CD4-positive, alpha-beta T cell treated with Interferon alpha-2 for 1 hour (primary cell): ENCODE measurements around the gene PRSS35.
"Not testable (repeated sequence)": the region's sequence is repeated elsewhere in the genome, so short reads cannot be mapped to it uniquely, and the experiment has no call there.

Experiments used
- DNase-seq, 2 donors: peaks; one replicate each; pipeline ENCODE4 v3.0.0-alpha.2; 2020 to 2022

Gene PRSS35, protein sequence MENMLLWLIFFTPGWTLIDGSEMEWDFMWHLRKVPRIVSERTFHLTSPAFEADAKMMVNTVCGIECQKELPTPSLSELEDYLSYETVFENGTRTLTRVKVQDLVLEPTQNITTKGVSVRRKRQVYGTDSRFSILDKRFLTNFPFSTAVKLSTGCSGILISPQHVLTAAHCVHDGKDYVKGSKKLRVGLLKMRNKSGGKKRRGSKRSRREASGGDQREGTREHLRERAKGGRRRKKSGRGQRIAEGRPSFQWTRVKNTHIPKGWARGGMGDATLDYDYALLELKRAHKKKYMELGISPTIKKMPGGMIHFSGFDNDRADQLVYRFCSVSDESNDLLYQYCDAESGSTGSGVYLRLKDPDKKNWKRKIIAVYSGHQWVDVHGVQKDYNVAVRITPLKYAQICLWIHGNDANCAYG

GRCh38 chr6:83511901-83512681 is at the start of gene PRSS35:
Gene PRSS35 (plus strand): TSS chr6:83512534. CDS start chr6:83523442, 10,908 bp downstream.
- DNase-seq = no peak

DNA sequence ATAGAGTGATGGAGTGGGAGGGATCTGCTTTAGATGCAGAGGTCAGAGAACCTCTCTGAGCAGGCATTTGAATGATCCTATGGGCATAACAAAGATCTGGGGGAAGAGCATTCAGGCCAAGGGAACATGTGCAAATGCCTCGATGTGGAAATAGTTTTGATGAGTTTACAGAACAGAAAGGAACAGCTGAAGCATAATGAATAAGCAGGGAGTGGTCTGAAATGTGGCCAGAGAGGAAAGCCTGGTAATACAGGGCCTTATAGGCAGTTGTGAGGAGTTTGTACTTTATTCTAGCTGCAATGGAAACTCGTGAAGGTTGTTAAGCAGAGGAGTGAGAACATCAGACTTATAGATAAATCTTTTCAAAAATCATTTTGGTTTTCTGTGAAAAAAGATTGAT is 48.4 kb upstream of the PRSS35 start:
- no peak for DNase-seq

DNA sequence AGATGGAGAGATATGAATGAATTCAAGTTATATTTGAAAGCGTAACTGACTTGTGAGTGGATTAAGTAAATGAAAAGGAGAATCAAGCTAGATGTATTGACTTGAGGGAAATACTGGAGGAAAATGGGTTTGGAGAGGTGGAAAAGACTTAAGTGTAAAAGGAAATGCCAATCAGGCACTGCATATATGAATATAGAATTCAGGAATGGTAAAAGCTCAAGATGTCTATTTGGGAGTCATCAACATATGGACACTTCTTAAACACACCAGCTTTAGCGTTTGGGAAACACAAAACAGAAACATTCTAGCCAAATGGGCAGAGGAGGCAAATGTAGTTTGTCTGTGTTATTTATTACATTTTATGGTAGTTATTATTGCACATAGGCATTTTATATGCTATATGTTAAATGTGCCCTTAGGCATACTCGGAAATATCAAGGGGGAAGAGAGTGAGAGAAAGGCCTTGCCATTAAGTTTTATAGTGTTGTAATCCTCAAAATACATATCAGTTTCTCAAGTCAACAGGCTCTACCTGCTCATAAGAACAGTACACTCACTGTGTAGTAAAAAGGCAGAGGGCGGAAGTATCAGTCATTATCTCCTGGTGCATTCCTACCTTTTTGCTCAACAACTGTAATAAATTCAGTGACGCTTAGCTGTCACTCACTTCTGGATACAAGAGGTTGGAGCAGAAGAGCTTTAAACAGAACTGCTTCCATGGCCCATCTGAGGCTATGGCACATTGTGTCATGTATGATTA is 47.8 kb upstream of the PRSS35 start:
- DNase-seq = no peak

DNA sequence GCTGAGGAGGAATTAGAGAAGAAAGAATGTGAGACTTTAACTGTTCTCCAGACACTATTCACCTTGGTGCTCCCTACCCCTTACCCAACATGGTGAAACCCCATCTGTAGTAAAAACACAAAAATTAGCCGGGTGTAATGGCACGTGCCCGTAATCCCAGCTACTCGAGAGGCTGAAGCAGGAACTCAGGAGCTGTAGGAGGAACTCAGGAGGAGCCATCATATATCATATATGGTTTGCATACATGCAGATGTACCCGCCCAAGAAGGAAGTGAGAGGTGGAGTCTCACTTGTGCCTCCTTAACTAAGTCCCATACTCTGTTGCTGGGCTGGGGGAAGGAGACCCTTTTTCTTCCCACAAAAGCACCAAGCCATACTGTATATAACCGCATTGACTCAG is 46.0 kb upstream of the PRSS35 start:
- no peak for DNase-seq

- peak; percentile 15 to 47 for DNase-seq
Measured at GRCh38 chr6:83467620-83468036, 44.7 kb upstream of the PRSS35 start.

DNA sequence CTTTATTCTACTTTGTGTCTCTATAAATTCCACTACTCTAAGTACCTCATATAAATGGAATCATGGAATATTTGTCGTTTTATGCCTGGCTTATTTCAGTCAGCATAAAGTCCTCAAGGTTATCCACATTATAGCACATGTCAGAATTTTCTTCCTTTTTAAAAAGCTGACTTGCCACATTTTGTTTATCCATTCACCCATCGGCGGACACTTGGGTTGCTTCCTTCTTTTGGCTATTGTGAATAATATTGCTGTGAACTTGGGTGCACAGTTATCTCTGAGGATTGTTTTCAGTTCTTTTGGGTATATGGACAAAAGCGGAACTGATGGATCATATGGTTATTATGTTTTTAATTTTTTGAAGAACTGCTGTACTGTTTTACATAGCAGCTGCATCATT is 42.3 kb upstream of the PRSS35 start:
- no peak for DNase-seq

GRCh38 chr6:83470587-83470986 is 41.7 kb upstream of the PRSS35 start:
- DNase-seq = no peak

DNA sequence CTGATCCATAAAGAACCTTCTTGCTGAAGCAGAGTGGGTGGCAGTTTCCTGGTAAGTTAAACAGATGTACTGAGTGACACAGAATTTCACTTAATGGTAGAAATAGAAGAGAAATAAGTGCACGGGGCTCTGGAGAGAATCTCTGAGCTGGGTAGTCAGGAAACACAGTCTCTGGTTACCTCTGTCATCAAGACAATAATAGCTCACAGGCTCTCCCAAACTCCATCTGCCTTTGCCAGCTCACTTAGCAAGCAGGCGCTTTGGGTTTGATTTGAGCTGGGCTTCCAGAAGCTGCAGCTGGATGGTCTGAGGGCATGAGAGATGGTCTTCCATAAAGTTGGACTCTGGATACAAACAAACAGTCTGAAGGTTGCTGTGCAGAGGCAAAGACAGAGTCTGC is 39.6 kb upstream of the PRSS35 start:
- DNase-seq = no peak

GRCh38 chr6:83474309-83474708 is 38.0 kb upstream of the PRSS35 start:
- no peak for DNase-seq

- DNase-seq = no peak
Measured at GRCh38 chr6:83476971-83477370, 35.4 kb upstream of the PRSS35 start.

DNA sequence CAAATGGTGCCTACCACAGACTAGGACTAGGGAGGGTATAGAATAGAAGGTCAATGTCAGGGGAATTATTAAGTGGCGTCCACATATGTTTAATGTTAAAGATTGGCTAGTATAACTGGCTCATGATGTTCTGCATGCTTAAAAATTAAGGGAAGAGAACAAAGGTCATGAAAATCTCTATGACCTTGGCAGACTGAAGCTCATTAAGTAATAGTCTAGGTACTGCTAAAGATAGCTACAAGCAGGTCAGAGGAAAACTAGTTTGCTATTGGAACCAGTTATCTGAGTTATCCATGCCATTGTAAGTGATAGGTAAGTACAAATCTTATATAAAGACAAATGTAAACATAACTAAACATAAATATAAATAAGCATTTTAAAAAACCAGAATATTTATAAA is 32.9 kb upstream of the PRSS35 start:
- no peak for DNase-seq

GRCh38 chr6:83480470-83480869 is 31.9 kb upstream of the PRSS35 start:
- no peak for DNase-seq

- not testable (repeated sequence) for DNase-seq
Measured at GRCh38 chr6:83481938-83482337, 30.4 kb upstream of the PRSS35 start.

DNA sequence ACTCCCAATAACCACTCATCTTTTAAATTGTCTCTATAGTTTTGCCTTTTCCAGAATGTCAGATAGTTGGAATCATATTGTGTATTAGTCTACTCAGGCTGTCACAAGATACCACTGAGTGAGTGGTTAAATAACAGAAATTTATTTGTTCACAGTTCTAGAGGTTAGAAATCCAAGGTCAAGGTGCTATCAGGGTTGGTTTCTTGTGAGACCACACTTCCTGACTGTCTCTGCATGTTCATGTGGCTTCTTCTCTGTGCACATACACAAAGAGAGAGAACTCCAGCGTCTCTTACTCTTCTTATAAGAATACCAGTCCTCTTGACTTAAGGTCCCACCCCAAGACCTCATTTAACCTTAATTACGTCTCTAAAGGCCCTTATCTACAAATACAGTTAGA is 23.9 kb upstream of the PRSS35 start:
- DNase-seq = no peak

- no peak for DNase-seq
Measured at GRCh38 chr6:83488861-83489260, 23.5 kb upstream of the PRSS35 start.

- no peak for DNase-seq
Measured at GRCh38 chr6:83490217-83490807, 22.0 kb upstream of the PRSS35 start.

DNA sequence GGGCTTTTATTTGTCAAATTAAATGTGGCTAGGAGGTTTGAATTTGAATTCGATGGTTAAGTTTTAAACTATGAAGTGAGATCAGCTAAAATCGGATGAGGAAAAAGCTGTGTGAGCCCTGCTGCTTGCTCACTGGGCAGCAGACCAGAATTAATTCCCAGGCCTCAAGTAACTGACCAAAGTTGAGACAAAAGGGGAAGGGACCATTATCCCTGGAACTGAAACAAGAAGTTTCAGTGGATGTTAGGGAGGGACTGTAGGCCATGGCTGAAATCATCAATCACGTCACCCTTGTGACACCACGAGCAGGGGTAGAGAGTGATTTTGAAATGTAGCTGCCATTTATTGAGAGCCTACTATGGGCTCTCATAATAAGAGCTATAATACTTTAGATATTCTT is 7.0 kb upstream of the PRSS35 start:
- no peak for DNase-seq

- DNase-seq = no peak
Measured at GRCh38 chr6:83509441-83509840, 2.9 kb upstream of the PRSS35 start.

- DNase-seq = no peak
Measured at GRCh38 chr6:83510791-83511190, 1.5 kb upstream of the PRSS35 start.

- no peak for DNase-seq
Measured at GRCh38 chr6:83511266-83511665, 1.1 kb upstream of the PRSS35 start.

GRCh38 chr6:83514466-83514865 is 2.1 kb downstream of the PRSS35 start:
- no peak for DNase-seq

- DNase-seq = peak; percentile 7 to 48
Measured at GRCh38 chr6:83514866-83515466, 2.6 kb downstream of the PRSS35 start.

- no peak for DNase-seq
Measured at GRCh38 chr6:83517500-83517899, 5.2 kb downstream of the PRSS35 start.
